Testis (tissue), 2 donors: ENCODE data around the gene PRKAG1.

Experiments
- POLR2A ChIP-seq: fragments of 450-650 bp; IDR thresholded peaks from one replicate; pipeline ENCODE4 v1.6.1; 2017; ENCODE audit warnings: antibody characterized with exemption, mild to moderate bottlenecking, moderate library complexity
- TF ChIP-seq, protein P1 (sequence below), 3 experiments: fragments of 450-650 bp in 2 of 3; fragments of 200-600 bp in 1 of 3; sonication (generic) in 1 of 3; IDR thresholded peaks; one replicate each; pipeline ENCODE4 v1.5.1; 2016 to 2019; ENCODE audit warnings: antibody characterized with exemption in 3 of 3, mild to moderate bottlenecking in 2 of 3, moderate library complexity in 1 of 3

DNA sequence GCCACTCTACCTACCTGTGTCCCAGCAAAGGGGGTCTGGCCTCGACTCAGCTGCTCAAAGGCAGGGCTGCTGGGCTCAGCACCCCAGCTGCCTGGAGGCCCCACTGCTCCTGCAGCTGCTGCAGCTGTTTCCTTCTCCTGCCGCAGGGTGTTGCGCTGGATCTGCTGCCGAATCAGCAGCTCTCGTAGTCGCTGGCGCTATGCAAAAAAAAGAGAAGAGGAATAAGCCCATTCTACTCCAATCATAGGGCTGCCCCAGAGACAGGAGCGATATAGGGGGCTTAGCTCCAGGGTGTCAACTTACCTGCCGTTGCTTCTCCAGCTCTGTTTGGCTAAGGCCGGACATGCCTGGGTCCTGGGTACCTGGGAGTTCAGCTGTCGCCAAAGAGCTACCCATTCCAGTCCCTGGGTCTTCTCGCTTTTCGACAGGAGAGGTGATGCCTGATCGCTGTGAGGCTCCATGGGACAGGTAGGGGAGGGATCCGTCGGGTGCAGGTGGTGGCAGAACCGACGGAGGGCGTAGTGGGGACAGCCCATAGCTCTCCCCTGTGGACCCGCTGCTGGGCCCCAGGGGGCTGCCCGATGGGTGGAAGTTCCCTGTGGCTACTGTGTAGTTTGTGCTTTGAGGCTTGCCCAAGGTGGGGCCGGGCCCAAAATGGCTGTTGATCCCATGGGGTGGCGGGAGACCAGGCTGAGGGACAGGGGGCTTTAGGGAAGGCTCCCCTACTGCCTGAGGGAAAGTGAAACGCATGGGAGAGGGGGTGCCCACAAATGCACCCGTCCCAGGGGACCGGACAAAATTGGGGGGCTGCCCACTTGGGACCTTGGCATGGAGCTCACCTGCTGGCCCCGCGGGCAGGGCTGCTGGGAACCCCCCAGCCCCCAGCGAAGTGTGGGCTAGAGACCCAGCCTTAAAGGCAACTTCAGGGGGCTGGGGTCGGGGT is 21.1 kb upstream of the PRKAG1 start:
- TF ChIP-seq, protein P1, sequence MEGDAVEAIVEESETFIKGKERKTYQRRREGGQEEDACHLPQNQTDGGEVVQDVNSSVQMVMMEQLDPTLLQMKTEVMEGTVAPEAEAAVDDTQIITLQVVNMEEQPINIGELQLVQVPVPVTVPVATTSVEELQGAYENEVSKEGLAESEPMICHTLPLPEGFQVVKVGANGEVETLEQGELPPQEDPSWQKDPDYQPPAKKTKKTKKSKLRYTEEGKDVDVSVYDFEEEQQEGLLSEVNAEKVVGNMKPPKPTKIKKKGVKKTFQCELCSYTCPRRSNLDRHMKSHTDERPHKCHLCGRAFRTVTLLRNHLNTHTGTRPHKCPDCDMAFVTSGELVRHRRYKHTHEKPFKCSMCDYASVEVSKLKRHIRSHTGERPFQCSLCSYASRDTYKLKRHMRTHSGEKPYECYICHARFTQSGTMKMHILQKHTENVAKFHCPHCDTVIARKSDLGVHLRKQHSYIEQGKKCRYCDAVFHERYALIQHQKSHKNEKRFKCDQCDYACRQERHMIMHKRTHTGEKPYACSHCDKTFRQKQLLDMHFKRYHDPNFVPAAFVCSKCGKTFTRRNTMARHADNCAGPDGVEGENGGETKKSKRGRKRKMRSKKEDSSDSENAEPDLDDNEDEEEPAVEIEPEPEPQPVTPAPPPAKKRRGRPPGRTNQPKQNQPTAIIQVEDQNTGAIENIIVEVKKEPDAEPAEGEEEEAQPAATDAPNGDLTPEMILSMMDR (IDR thresholded peaks at IDR 0.05): no peak
- no peak for TF ChIP-seq POLR2A
